Right lobe of liver (tissue), 6 donors: ENCODE data around the gene MYO1B. TPM values are rescaled to one million over a fixed set of nuclear protein-coding genes. Genes with fewer than 3 reads are reported as not detected.
A peak's percentile ranks its signal among the peaks of the same experiment; 100 is the strongest.

Source experiments
- ATAC-seq, 4 donors: fragments of 200-7000 bp; cut with Tn5 transposase; one replicate each; pipeline ENCODE4 v1.9.1; 2020; ENCODE audit warnings: mild to moderate bottlenecking in 4 of 4, moderate library complexity in 4 of 4
- DNase-seq, 3 donors: peaks; one replicate each; pipeline ENCODE4 v3.0.0-alpha.2; 2020
- H3K27ac ChIP-seq, 3 donors: fragments of 200-600 bp; one replicate each; pipeline ENCODE4 v1.8.0; 2022
- H3K27me3 ChIP-seq, 2 donors: fragments of 200-600 bp; one replicate each; pipeline ENCODE4 v1.8.0; 2022
- H3K36me3 ChIP-seq, 4 donors: fragments of 200-600 bp; sonication (generic) in 1 of 4; one replicate each; pipeline versions ENCODE4 v1.5.1 to v1.8.0; 2017 to 2022; ENCODE audit warnings: control low read depth in 1 of 4
- H3K4me1 ChIP-seq, 4 donors: fragments of 200-600 bp; sonication (generic) in 1 of 4; one replicate each; pipeline versions ENCODE4 v1.5.1 to v1.8.0; 2017 to 2022; ENCODE audit warnings: control low read depth in 1 of 4
- H3K4me3 ChIP-seq, 3 donors: fragments of 200-600 bp; one replicate each; pipeline ENCODE4 v1.8.0; 2022
- H3K9me3 ChIP-seq, 4 donors: fragments of 200-600 bp; sonication (generic) in 1 of 4; one replicate each; pipeline versions ENCODE4 v1.5.1 to v1.8.0; 2017 to 2022; ENCODE audit warnings: control low read depth in 1 of 4
- CTCF ChIP-seq, 4 donors: fragments of 200-600 bp in 3 of 4; fragments of 450-650 bp in 1 of 4; IDR thresholded peaks; one replicate each; pipeline versions ENCODE4 v1.5.1 to v1.8.0; 2016 to 2022; ENCODE audit warnings: antibody characterized with exemption in 4 of 4, mild to moderate bottlenecking in 2 of 4
- POLR2A ChIP-seq: fragments of 450-650 bp; IDR thresholded peaks from one replicate; pipeline ENCODE4 v1.6.1; 2017; ENCODE audit warnings: antibody characterized with exemption, mild to moderate bottlenecking
- WGBS: methylation state at CpG from one replicate; pipeline ENCODE4 v1.1.6; 2018; ENCODE audit warnings: low coverage, low lambda C conversion rate; ENCODE audit not compliant: insufficient coverage; ENCODE audit errors: missing lambda C conversion rate; 5-methylcytosine and 5-hydroxymethylcytosine counted together
- intact Hi-C, 2 donors: fragments of 100-400 bp; cut with DNase I; formaldehyde crosslinking; loops; one replicate each; pipeline versions ENCODE4 v1.11.2 to v1.14.1; 2022
- total RNA-seq, 6 experiments: library from RNA; depleted of rRNA in 2 of 6; stranded (reverse); fragments of >200 nt in 2 of 6; fragmentation: NEBNext Ultra II Directional in 3 of 6; extraction: Animal tissue kit (Norgen Biotek cat#: 25700) in 3 of 6; gene quantifications; one replicate each; pipeline versions ENCODE4 v1.1.0 to v1.2.4, GENCODE V29; 2016 to 2023
- donor health status: DM: no; HTN: yes; CAD: no.
- donor health status: DM: no; HTN: no; CAD: no.
- donor health status: DM: no; HTN: no; CAD: no.
- donor health status: DM: no; HTN: yes; CAD: no.
- donor health status: DM: no; HTN: yes; CAD: no.

The MYO1B gene
- total RNA-seq, 6 experiments from 2014 or later = 171 to 273 (median 221) TPM

DNA sequence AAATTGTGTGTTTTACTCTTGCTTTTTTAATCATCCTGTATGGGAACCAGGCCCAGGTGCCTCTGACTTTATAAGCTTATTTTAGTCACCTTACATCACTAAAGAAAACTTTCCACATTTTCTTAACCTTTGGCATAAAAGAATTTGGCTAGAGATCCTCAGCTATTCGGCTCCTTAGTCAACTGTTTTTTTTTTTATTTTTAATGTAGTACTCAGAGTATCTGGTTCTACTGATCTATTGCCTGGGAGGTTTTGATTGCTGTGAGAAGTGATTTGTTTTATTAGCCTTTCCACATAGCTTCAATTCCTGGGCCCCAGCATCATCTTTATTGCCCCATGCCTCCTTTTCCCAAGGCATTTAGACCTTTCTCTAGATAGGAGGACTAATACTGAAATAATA is 121.0 kb downstream of the MYO1B start:
- intact Hi-C loops = no loop called here
- ATAC-seq = no peak
- peaks cover 0 to 88% (median 16%) of the 10 kb centered on the region in 4 donors for H3K36me3 ChIP-seq
- DNase-seq = no peak
- no peaks in the 10 kb centered on the region for H3K4me1 ChIP-seq
- H3K4me3 ChIP-seq = no peak overlapping the region
- no peaks in the 10 kb centered on the region for H3K27me3 ChIP-seq
- H3K27ac ChIP-seq = no peak overlapping the region
- 56% methylated on average over 1 of the region's 1 CpG for WGBS
- TF ChIP-seq POLR2A = no peak
- H3K9me3 ChIP-seq = no peaks in the 10 kb centered on the region

- ATAC-seq = no peak
- DNase-seq = no peak
- Histone ChIP-seq H3K27me3 (no peaks in the 10 kb centered on the region), H3K36me3 (peaks cover 0 to 81% (median 14%) of the 10 kb centered on the region in 4 donors), H3K27ac (no peak overlapping the region), H3K4me1 (no peaks in the 10 kb centered on the region), H3K4me3 (no peak overlapping the region), H3K9me3 (no peaks in the 10 kb centered on the region)
- 77% methylated on average over 3 of the region's 3 CpGs for WGBS
- no peak for TF ChIP-seq POLR2A
- TF ChIP-seq CTCF (IDR thresholded peaks at IDR 0.05) = peak in 2 of 4 donors; percentile 6 to 15
- intact Hi-C loops = no loop called here
Observed at GRCh38 chr2:191369034-191369433, 123.8 kb downstream of the MYO1B start.

DNA sequence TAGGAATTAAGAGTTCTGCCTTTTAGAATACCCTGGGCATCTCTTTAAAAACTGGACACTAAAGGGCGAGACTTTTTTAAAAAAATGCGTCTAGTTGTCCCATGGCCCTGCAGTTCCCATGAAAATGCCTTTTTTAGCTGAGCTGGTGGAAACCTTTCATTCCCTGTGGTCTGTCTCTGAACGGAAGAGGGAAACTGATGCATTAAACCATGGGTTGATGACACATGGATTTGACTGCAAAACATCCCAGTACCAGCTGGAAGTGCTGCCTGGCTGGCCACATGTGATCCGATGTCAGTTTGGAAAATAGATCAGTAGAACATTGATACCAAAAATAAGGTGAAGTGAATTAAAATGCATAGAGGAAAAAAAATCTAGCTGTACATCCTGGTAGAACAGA is 129.2 kb downstream of the MYO1B start:
- no peaks in the 10 kb centered on the region for H3K27me3 ChIP-seq
- WGBS = 88% methylated on average over 3 of the region's 4 CpGs
- H3K36me3 ChIP-seq = peaks cover 0 to 44% (median 9%) of the 10 kb centered on the region in 4 donors
- intact Hi-C loops = no loop called here
- no peak for DNase-seq
- H3K4me3 ChIP-seq = no peak overlapping the region
- H3K9me3 ChIP-seq = no peaks in the 10 kb centered on the region
- peaks cover 0 to 33% (median 12%) of the 10 kb centered on the region in 4 donors for H3K4me1 ChIP-seq
- ATAC-seq = no peak
- no peak overlapping the region for H3K27ac ChIP-seq
- no peak for TF ChIP-seq POLR2A
- no peak for TF ChIP-seq CTCF (IDR thresholded peaks at IDR 0.05)

- DNase-seq (no peak), ATAC-seq (no peak)
- Histone ChIP-seq H3K4me1 (peaks cover 0 to 33% (median 12%) of the 10 kb centered on the region in 4 donors), H3K27me3 (no peaks in the 10 kb centered on the region), H3K36me3 (peaks cover 0 to 38% (median 7%) of the 10 kb centered on the region in 4 donors), H3K27ac (no peak overlapping the region), H3K9me3 (no peaks in the 10 kb centered on the region), H3K4me3 (no peak overlapping the region)
- WGBS = 87% methylated on average over 1 of the region's 1 CpG
- intact Hi-C loops = no loop called here
- TF ChIP-seq CTCF (IDR thresholded peaks at IDR 0.05) = no peak
Observed at GRCh38 chr2:191374939-191375338, 129.7 kb downstream of the MYO1B start.

DNA sequence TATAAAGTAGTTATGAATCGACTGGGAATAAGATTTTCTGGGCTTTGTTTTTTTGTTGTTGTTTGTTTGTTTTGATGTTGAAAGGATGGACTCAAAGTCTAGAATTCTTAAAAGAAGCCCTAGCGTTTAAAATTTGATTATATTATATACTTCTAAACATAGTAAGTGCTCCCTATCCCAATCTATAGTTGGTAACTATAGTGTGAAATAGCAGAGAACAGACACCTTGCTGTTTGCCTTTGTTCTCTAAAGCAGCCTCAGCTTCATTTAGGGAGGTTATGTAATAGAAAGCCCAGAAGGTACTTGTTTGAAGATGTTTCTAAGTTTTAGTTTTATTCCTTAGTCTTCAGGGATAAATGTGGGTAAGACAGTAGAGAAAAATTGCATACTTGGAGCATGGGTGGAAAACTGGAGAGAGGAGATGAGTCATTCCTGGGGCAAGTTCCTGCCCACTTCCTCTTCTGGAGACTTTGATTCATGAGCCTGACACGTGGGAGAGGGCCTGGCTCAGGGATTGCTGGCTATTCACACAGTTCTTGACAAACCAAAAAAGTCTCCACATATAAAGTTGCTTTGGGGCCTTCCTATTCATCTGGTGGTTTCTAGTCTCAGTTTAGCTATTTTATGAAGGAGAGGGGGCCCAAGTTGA is 131.9 kb downstream of the MYO1B start:
- Histone ChIP-seq H3K27ac (peak overlapping the region in 1 of 3 donors; percentile 49), H3K9me3 (no peaks in the 10 kb centered on the region), H3K27me3 (no peaks in the 10 kb centered on the region), H3K4me3 (no peak overlapping the region), H3K4me1 (peaks cover 0 to 36% (median 16%) of the 10 kb centered on the region in 4 donors), H3K36me3 (peaks cover 0 to 22% (median 4%) of the 10 kb centered on the region in 4 donors)
- TF ChIP-seq CTCF (IDR thresholded peaks at IDR 0.05) = no peak
- no peak for TF ChIP-seq POLR2A
- WGBS = 39% methylated on average over 3 of the region's 3 CpGs
- intact Hi-C loops = no loop called here
- ATAC-seq (peak; percentile 95 to 98 (median 96)), DNase-seq (peak; percentile 68 to 79 (median 74))
